Stimulated activated effector memory CD8-positive, alpha-beta T cell treated with anti-CD3 and anti-CD28 coated beads, Interleukin-12 subunit alpha, Interleukin-12 subunit beta, amount 100 ng/mL, for 72 hours (primary cell): ENCODE results near the gene MRPL58.
"Not testable (repeated sequence)": the region's sequence is repeated elsewhere in the genome, so short reads cannot be mapped to it uniquely, and the experiment has no call there.

ENCODE experiments used
- ATAC-seq: fragments of 150-1000 bp; cut with Tn5 transposase; 2 replicates; pipeline ENCODE4 v1.10.0; 2021
- DNase-seq, 2 donors: peaks; one replicate each; pipeline ENCODE4 v3.0.0; 2021 to 2022; ENCODE audit warnings: low spot score in 2 of 2
- H3K27ac Mint-ChIP-seq: one replicate; pipeline ENCODE4 v1.8.0; 2022; ENCODE audit warnings: mild to moderate bottlenecking, mixed read lengths
- H3K36me3 Mint-ChIP-seq: one replicate; pipeline ENCODE4 v1.8.0; 2022; ENCODE audit warnings: mild to moderate bottlenecking, mixed read lengths
- H3K4me1 Mint-ChIP-seq: one replicate; pipeline ENCODE4 v1.8.0; 2022; ENCODE audit warnings: mixed read lengths
- H3K4me3 Mint-ChIP-seq: one replicate; pipeline ENCODE4 v1.8.0; 2022; ENCODE audit warnings: mild to moderate bottlenecking, mixed read lengths
- H3K9me3 Mint-ChIP-seq: one replicate; pipeline ENCODE4 v1.8.0; 2022; ENCODE audit warnings: mixed read lengths

Gene MRPL58

DNA sequence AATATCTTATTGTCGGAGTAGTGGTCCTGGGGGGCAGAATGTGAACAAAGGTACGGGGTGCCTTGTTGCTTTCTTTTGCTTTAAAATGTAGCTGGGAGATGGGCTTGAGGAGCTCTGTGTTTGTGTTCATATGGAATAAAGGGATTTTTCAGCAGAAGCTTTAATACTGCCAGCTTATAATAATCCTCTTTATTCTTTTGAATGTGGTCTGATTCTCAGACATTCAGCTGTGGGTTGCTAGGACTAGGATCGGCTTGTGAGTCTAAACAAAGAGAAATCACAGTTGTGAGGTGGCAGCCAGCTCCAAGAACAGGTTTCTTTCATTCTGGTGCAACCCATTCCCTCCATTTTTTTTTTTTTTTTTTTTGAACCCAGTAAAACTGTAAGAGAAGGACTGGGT lies 7.2 kb downstream of the MRPL58 start:
- no peak for ATAC-seq
- peaks cover 69% of the 10 kb centered on the region for H3K36me3 Mint-ChIP-seq
- H3K27ac Mint-ChIP-seq = no peak overlapping the region
- no peak for DNase-seq
- H3K4me1 Mint-ChIP-seq = no peaks in the 10 kb centered on the region
- H3K4me3 Mint-ChIP-seq = no peak overlapping the region
- no peaks in the 10 kb centered on the region for H3K9me3 Mint-ChIP-seq

GRCh38 chr17:75020331-75021110 lies 8.1 kb downstream of the MRPL58 start:
- no peak for ATAC-seq
- Mint-ChIP-seq H3K36me3 (peaks cover 69% of the 10 kb centered on the region), H3K4me1 (peaks cover 6% of the 10 kb centered on the region)

DNA sequence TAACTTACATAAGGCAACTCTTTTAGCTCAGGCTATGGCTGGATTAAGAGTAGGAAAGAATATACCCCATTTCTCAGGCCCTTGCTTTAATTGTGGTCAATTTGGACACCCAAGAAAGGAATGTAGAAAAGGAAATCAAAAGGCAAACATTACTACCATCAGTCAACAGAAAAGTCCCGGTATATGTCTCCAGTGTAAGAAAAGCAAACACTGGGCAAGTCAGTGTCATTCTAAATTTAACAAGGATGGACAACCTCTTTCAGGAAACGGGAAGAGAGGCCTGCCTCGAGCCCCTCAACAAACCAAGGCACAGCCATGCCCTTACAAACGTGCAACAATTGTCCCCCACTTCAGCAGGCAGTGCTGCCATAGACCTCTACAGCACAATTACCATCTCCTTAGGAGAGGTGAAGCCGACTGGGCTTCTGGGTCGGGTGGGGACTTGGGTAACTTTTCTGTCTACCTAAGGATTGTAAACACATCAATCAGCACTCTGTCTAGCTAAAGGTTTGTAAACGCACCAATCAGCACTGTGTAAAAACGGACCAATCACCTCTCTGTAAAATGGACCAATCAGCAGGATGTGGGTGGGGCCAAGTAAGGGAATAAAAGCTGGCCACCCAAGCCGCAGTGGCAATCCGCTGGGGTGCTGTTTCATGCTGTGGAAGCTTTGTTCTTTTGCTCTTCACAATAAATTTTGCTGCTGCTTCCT lies 12.4 kb downstream of the MRPL58 start:
- Mint-ChIP-seq H3K4me1 (peaks cover 8% of the 10 kb centered on the region), H3K36me3 (peaks cover 32% of the 10 kb centered on the region), H3K4me3 (no peak overlapping the region), H3K27ac (peak overlapping the region; percentile 77), H3K9me3 (no peaks in the 10 kb centered on the region)
- ATAC-seq = no peak
- DNase-seq = no peak

More at GRCh38 chr17:75020331-75021110, 8.1 kb downstream of the MRPL58 start:
- no peak overlapping the region for H3K4me3 Mint-ChIP-seq
- no peak for DNase-seq
- H3K27ac Mint-ChIP-seq = no peak overlapping the region
- H3K9me3 Mint-ChIP-seq = no peaks in the 10 kb centered on the region

DNA sequence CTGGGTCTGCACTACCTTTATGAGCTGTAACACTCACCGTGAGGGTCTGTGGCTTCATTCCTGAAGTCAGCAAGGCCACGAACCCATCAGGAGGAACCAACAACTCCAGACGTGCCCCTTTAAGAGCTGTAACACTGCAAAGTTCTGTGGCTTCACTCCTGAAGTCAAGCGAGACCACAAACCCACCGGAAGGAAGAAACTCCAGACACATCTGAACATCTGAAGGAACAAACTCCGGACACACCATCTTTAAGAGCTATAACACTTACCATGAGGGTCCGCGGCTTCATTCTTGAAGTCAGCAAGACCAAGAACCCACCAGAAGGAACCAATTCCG lies 12.9 kb downstream of the MRPL58 start:
- Mint-ChIP-seq H3K36me3 (peaks cover 27% of the 10 kb centered on the region), H3K27ac (peak overlapping the region; percentile 77)
- not testable (repeated sequence) for H3K4me1 Mint-ChIP-seq, H3K9me3 Mint-ChIP-seq, DNase-seq, ATAC-seq, H3K4me3 Mint-ChIP-seq

DNA sequence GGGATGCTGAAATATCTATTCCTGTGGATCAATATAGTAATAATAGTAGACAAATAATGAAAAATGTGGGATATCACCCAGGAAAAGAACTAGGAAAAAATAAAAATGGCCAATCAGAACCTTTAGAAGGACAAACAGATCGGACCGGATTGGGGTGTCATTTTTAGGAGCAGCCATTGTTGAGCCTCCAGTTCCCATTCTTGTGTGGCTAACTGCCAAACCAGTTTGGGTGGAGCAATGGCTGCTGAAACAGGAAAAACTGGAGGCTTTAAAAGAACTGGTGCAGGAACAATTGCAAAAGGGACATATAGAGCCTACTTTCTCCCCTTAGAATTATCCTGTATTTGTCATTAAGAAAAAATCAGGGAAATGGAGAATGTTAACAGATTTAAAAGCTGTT lies 14.2 kb downstream of the MRPL58 start:
- H3K9me3 Mint-ChIP-seq, H3K27ac Mint-ChIP-seq, H3K4me1 Mint-ChIP-seq, H3K4me3 Mint-ChIP-seq, ATAC-seq, DNase-seq: not testable (repeated sequence)
- H3K36me3 Mint-ChIP-seq = peaks cover 18% of the 10 kb centered on the region

GRCh38 chr17:75030161-75030560 lies 17.7 kb downstream of the MRPL58 start:
- DNase-seq = no peak
- ATAC-seq = no peak
- no peak overlapping the region for H3K27ac Mint-ChIP-seq
- H3K9me3 Mint-ChIP-seq = no peaks in the 10 kb centered on the region
- peaks cover 39% of the 10 kb centered on the region for H3K4me1 Mint-ChIP-seq
- H3K4me3 Mint-ChIP-seq = no peak overlapping the region
- H3K36me3 Mint-ChIP-seq = peaks cover 37% of the 10 kb centered on the region

DNA sequence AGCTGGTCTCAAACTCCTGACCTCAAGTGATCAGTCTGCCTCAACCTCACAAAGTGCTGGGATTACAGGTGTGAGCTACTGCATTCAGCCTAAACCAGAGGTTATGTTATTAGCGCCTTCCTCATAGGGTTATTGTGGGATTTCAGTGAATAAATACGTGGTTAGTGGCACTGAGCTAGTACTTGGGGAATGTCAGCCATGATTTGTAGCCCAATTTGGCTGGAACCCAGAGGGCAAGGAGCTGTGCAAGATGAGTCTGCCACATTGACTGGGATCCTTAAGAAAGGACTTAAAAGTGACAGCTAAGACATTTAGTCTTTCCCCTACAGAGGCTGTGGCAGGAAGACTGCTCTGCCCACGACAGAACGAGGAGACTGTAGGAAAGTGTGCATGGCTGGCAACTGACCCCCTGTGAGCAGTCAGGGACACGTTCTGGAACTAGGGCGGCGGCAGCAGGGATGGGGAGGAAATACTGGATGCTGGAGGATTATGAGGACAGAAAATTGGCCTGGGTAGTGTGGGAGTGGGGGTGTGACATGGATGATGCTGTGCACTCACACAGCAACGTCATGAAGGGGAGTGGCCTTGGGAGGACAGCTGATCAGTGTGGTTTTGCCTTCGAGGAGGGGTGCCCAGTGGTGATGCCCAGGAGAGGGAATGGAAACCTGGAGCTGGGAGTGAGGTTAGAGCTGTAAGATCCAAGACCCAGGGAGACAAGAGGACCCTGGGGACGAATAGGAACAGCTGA lies 19.7 kb downstream of the MRPL58 start:
- Mint-ChIP-seq H3K9me3 (no peaks in the 10 kb centered on the region), H3K36me3 (peaks cover 54% of the 10 kb centered on the region), H3K4me1 (peaks cover 46% of the 10 kb centered on the region), H3K4me3 (peak overlapping the region; percentile 92), H3K27ac (peak overlapping the region; percentile 60)
- peak; percentile 38 to 72 for DNase-seq
- peak; percentile 63 for ATAC-seq

DNA sequence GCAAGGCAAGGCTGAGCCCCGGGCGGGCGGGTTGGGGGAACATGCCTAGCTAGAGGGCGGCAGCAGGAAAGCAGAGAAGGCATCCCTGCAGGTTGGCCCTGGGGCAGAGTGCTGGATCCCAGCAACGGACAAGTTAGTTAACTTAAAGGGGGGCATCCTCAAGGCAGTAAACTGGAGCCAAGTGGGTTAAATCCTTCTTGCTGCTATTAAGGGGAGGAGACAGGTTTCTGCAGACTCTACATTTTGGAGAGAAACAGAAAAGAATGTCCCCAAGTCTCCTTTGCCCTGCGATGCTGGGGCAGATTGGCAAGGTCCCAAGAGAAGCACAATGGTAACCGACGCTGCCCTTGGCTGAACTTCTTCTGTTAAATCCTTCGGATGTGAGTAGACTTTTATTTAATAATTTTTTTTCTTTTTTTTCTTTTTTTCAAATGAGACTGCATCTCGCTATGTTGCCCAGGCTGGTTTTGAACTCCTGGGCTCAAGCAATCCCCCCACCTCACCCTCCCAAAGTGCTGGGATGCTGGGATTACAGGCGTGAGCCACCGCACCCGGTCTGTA lies 20.3 kb downstream of the MRPL58 start:
- ATAC-seq (no peak), DNase-seq (no peak)
- Mint-ChIP-seq H3K4me1 (peaks cover 46% of the 10 kb centered on the region), H3K4me3 (peak overlapping the region; percentile 92), H3K27ac (peak overlapping the region; percentile 60), H3K9me3 (no peaks in the 10 kb centered on the region), H3K36me3 (peaks cover 54% of the 10 kb centered on the region)

DNA sequence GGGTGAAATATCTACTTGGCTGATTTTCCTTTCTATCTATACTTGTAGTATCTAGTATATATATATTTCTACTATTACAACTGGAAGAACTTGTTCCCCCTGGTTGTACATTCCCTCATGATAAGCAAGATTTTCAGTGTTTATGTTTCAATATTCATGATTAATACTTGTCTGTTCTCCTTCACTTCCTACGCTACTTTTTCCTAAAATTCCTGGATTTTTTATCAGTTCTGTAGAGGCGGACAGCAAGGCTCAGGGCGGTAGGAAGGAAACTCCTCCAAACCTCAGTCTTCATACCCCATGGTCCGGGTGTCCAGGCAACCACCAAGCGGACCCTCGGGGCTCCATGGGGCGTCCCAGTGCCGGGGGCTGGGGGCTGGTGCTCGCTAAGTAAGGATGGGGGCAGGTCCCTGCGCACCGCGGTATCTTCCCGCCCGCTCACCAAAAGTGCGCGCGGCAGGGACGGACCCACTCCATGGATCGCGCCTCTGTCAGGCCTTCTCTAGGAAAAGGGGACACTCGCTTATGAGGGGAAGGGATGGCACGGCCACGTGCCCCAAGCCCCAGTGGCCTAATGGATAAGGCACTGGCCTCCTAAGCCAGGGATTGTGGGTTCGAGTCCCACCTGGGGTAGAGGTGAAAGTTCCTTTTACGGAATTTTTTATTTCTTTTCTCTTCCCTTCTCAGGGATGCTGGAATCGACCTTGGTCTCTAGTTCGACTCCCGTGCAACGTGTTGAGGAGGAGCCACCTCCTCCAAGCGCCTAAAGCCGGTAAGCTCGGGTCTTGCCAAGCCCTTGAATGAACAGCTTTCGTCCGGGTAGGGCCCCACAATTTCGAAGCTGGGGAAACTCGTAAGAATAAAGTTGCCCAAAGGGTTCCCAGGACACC lies 21.1 kb downstream of the MRPL58 start:
- H3K4me1 Mint-ChIP-seq = peaks cover 46% of the 10 kb centered on the region
- peak overlapping the region; percentile 92 for H3K4me3 Mint-ChIP-seq
- H3K36me3 Mint-ChIP-seq = peaks cover 58% of the 10 kb centered on the region
- ATAC-seq (peak; percentile 53), DNase-seq (peak; percentile 94 to 97)
- H3K27ac Mint-ChIP-seq = peak overlapping the region; percentile 100
- no peaks in the 10 kb centered on the region for H3K9me3 Mint-ChIP-seq

- Mint-ChIP-seq H3K4me1 (peaks cover 46% of the 10 kb centered on the region), H3K9me3 (no peaks in the 10 kb centered on the region)
- peak; percentile 75 for ATAC-seq
Observed at GRCh38 chr17:75034236-75034908, 21.9 kb downstream of the MRPL58 start.

DNA sequence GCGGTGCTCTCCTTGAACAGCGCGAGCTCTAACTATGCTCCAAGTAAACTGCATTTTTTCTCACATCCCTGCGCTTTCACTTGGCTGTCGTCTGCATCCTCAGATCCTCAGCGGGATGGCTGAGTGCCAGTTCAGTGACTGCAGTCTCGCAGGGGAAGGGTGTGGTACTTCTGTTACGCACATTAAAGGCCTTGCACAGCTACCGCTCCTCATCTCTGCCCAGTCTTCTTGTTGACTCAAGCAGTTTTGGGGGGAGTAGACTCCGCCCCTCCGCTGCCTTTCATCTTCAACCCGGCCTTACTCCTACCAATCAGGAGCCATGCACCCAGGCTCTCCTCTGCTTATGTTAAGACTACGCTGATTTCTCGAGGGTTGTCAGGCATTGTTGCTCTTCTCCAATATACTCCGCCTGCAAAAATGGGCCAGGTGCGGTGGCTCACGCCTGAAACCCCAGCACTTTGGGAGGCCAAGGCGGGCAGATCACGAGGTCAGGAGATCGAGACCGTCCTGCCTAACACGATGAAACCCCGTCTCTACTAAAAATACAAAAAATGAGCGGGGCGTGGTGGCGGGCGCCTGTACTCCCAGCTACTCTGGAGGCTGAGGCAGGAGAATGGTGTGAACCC lies 24.3 kb downstream of the MRPL58 start:
- peak overlapping the region; percentile 49 for H3K4me3 Mint-ChIP-seq
- H3K36me3 Mint-ChIP-seq = peaks cover 85% of the 10 kb centered on the region
- peak overlapping the region; percentile 80 for H3K27ac Mint-ChIP-seq
- peak in 1 of 2 donors; percentile 69 for DNase-seq
- peaks cover 46% of the 10 kb centered on the region for H3K4me1 Mint-ChIP-seq
- H3K9me3 Mint-ChIP-seq = no peaks in the 10 kb centered on the region
- ATAC-seq = peak; percentile 55

More at GRCh38 chr17:75034236-75034908, 21.9 kb downstream of the MRPL58 start:
- Mint-ChIP-seq H3K36me3 (peaks cover 65% of the 10 kb centered on the region), H3K4me3 (peak overlapping the region; percentile 92), H3K27ac (peak overlapping the region; percentile 100)
- DNase-seq = peak; percentile 81 to 98

DNA sequence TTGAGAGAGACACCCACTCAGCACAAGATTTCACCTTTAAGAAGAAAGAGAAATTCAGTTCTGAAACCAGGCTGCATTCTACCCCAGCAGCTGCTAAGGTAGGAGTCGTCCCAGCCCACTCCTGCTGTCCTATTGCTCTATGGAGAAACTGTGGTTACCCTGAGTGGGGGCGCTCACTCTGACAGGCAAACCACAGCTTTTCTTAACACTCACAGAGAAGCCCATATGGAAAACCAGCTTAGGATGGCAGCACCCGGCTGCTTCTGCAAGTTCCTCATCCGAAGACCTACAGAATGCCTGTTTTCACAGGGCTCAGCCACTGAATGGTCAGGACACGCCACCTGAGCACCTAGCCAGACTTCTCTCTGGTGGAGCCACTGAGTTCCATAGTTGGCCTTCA lies 26.8 kb downstream of the MRPL58 start:
- no peak overlapping the region for H3K27ac Mint-ChIP-seq
- H3K4me1 Mint-ChIP-seq = peaks cover 22% of the 10 kb centered on the region
- DNase-seq (no peak), ATAC-seq (no peak)
- H3K4me3 Mint-ChIP-seq = no peak overlapping the region
- H3K36me3 Mint-ChIP-seq = peaks cover 70% of the 10 kb centered on the region
- H3K9me3 Mint-ChIP-seq = no peaks in the 10 kb centered on the region

DNA sequence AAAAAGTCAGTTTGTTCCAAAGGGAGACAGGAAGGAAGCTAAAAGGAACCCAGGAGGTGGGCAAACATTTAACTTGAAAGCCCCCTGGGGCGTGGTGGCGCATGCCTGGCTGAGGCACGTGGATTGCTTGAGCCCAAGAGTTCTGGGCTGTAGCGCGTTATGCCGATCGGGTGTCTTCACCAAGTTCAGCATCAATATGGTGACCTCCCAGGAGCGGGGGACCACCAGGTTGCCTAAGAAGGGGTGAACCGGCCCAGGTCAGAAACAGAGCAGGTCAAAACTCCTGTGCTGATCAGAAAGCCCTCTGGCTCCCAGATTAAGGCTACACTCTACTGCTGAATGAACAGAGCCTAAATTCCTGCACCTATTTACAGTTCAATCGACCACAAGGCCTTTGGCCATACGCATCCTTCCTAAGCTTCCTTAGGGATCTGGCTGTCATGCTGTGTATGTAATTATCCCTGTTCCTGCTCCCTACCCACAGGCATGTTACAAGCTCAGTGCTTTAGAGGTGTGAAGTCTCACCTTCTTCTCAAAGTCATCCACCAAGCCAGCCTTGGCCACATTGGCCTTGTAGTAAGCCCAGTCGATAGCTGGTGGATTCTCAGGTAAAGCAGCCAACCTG lies 29.3 kb downstream of the MRPL58 start:
- no peak for ATAC-seq
- H3K9me3 Mint-ChIP-seq = no peaks in the 10 kb centered on the region
- peaks cover 47% of the 10 kb centered on the region for H3K36me3 Mint-ChIP-seq
- no peak overlapping the region for H3K4me3 Mint-ChIP-seq
- DNase-seq = no peak
- H3K4me1 Mint-ChIP-seq = peaks cover 17% of the 10 kb centered on the region
- no peak overlapping the region for H3K27ac Mint-ChIP-seq
